HG02885 (cell line): ENCODE data around the gene ALG9.

Experiments
- ATAC-seq: cut with Tn5 transposase; IDR thresholded peaks from one replicate; pipeline ENCODE4 v1.9.1; 2021; ENCODE audit warnings: mild to moderate bottlenecking; ENCODE audit not compliant: unreplicated experiment, poor library complexity

The ALG9 gene, protein sequence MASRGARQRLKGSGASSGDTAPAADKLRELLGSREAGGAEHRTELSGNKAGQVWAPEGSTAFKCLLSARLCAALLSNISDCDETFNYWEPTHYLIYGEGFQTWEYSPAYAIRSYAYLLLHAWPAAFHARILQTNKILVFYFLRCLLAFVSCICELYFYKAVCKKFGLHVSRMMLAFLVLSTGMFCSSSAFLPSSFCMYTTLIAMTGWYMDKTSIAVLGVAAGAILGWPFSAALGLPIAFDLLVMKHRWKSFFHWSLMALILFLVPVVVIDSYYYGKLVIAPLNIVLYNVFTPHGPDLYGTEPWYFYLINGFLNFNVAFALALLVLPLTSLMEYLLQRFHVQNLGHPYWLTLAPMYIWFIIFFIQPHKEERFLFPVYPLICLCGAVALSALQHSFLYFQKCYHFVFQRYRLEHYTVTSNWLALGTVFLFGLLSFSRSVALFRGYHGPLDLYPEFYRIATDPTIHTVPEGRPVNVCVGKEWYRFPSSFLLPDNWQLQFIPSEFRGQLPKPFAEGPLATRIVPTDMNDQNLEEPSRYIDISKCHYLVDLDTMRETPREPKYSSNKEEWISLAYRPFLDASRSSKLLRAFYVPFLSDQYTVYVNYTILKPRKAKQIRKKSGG

DNA sequence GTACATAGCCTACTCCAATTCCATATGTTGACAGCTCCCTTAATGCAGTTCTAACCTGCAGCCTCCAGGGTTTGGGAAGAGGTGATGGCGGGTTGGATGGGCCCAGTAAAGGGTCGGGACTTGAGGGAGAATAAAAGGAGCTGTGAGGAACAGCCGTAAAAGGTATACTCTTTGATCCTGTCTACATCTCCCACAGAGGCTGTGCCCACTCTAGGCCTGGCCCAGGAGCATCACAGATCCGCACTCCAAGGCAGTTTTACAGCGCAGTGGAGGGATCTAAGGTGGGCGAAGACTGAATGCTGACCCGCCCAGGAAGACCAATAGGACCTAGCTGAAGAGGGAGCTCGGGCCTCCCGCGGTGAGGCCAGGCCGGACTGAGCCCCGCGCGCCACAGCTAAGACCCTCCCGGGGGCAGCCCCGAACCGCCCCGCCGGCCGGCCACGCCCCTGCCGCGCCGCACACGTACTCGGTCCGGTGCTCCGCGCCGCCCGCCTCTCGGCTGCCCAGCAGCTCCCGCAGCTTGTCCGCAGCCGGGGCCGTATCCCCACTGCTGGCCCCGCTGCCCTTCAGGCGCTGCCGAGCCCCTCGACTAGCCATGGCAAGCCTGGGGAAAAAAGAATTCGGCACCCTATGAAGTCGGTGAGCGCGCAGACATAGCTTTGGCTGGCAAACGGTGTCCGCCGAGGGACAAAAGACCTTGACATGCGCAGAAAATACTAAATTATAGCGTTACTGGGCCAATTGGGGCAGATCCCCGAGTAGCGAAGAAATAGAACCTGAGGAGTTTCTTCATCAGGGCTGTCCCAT lies at the start of gene ALG9:
TSS of gene ALG9 (minus strand) at position 696 of the 807 bp plus-strand sequence. CDS start at position 597, 99 bp downstream.
- ATAC-seq: peak; percentile 90

DNA sequence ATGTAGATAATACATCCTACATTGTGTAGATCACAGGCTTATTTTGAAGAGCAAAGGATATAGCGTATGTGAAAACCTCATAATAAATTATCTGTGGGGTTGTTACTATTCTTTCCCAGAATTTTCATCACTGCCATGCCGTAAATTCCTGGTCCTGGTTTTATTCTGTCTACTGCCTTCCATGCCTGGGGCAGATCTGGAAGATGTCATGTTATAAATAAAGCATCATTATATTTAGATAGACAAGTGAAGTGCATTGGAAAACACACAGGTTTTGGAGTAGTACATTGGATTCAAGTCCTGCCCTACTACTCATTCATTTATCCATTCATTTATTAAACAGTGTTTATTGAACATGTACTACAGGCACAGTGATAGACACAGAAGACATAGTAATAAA lies 49.5 kb upstream of the ALG9 start:
- no peak for ATAC-seq

DNA sequence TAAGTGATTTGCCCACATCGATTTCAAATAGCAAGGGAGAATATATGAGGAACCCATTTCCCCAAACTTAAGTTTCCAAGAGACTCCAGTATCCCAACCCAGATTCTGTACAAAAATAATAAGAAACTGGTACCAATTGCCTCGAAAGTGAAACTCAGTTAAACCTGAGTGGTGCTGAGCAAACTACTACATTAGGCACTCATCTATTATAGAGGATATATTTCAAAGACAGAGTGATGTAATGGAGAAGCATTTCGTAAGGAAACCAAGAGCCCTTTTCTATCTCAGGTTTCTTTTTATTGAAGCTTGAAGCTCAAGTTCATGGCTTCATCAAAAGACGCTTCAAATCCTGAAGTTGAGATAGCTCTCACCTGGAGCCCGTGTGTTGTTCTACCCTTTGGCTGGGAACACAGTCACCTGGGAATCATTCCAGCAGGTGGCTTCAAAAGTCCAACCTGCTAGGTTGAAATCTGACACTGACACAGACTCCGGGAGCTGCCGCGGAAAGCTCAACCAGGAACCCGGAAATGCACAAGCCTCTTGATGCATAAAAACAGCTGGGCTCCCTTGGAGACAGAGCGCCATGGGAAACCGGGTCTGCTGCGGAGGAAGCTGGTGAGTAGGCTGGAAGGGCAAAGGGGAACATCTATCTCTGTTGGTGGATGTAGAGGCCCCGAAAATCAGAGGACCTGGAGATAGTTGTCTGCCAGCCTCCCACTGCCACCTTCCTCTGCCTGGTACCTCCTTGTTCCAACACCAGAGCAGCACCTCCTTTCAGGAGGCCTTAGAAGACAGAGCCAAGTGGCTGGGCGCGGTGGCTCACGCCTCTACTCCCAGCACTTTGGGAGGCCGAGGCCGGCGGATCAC lies 47.2 kb upstream of the ALG9 start, which contains the start of gene C11orf52:
TSS of gene C11orf52 (plus strand) at position 524 of the 867 bp plus-strand sequence. CDS start at position 584, 60 bp downstream.
- ATAC-seq: no peak

DNA sequence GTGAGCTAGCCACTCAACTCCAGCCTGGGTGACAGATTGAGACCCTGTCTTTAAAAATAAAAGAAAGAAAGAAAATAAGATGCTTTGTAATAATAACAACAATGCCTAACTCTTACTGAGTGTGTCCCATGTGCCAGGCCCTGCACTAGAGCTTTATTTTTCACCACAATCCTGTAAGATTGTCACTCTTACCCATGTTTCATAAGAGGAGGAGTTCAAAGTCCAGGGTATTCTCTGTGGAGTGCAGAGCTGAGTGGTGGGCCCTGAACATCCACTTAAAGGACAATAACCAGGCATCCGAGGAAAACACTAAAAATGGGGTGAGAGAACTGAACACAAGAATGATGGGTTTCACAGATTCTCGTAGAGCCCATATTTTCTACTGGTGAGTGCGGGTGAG lies 46.4 kb upstream of the ALG9 start:
- ATAC-seq: no peak

DNA sequence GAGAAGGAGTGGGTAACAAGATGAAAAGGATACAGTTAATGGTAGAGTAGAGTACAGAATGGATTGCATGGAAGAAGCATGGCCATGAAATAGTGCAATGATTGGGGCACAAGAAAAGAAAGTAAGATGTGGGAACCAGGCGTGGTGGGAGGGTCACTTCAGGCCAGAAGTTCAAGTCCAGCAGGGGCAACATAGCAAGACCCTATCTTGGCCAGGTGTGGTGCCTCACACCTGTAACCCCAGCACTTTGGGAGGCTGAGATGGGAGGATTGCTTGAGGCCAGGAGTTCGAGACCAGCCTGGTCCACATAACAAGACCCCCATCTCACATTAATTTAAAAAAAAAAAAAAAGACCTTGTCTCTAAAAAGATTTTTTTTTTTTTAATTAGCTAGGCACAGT lies 45.9 kb upstream of the ALG9 start:
- no peak for ATAC-seq

DNA sequence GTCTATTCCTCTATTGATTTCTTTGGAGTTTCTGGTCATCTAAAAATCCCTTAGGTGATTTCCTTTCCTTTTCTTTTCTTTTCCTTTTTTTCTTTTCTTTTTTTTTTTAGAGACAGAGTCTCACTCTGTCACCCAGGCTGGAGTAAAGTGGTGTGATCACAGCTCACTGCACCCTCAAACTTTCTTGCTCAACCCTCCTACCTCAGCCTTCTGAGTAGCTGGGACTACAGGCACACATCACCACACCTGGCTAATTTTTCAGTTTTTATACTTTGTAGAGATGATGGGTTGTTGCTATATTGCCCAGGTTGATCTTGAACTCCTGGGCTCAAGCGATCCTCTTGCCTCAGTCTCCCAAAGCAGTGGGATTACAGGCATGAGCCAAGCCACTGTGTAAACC lies 45.4 kb upstream of the ALG9 start:
- no peak for ATAC-seq

DNA sequence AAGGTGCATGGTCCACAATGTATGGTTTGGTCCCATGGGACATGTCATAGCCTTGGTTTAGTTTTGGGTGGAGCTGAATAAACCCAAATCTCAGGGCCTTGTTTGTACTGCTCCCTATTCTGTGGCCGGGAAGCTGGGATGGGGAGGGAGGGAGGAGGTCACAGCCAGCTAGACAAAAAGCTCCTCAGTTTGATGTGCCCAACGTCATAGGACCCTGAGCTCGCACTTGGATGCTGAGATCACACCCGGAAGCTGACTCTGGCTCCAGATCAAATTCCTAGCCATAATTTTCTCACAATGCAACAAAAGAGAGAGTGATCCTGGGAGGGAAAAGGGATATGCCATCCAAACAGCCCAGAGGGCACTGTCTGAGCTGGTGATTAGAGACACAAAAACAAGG lies 42.6 kb upstream of the ALG9 start:
- ATAC-seq: no peak

DNA sequence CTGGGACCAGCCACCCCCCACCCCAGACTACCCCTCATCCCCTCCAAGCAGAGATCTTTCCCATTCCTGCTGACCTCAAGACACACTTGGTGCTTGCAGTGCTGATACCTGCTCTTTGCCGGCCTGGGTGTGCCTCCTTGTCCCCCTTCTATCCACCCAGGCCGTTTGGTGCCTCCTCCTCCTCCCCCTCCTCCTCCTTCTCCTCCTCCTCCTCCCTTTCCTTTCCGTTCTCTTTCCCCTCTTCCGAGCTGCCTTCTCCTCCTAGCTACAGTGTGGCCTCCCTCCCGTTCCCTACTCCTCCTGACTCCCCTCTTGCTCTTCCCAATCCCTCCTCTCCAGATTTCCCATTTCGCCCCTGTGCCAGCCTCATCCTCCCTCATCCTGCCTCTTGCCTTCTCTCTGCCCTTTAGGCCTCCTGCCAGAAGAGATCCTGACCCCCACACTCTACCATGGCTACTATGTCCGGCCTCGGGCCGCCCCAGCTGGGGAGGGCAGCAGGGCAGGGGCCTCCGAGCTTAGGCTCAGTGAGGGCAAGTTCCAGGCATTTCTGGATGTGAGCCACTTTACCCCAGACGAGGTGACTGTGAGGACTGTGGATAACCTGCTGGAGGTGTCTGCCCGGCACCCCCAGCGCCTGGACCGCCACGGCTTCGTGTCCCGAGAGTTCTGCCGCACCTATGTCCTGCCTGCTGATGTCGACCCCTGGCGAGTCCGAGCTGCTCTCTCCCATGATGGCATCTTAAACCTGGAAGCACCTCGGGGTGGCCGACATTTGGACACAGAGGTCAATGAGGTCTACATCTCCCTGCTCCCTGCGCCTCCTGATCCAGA lies 41.9 kb upstream of the ALG9 start:
- no peak for ATAC-seq

DNA sequence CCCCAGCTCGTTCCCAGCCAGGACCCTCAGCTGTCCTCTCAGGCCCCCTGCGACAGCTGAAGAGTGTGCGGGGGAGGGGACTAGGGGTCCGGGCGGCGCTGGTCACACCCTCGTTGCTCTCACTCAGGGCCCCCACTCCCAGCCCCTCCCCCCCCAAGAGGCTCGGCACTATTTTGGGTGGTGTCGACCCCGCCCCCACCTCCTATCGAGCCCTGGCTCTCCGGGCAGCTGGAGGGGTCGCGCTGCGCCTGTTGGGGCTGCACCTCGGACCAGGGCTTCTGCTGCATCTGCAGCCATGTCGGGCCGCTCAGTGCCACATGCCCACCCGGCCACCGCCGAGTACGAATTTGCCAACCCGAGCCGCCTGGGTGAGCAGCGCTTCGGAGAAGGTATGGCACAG lies 41.2 kb upstream of the ALG9 start, which contains the start of gene HSPB2:
TSS of gene HSPB2 (plus strand) at position 200 of the 400 bp plus-strand sequence. CDS start at position 296, 96 bp downstream.
- ATAC-seq: no peak

DNA sequence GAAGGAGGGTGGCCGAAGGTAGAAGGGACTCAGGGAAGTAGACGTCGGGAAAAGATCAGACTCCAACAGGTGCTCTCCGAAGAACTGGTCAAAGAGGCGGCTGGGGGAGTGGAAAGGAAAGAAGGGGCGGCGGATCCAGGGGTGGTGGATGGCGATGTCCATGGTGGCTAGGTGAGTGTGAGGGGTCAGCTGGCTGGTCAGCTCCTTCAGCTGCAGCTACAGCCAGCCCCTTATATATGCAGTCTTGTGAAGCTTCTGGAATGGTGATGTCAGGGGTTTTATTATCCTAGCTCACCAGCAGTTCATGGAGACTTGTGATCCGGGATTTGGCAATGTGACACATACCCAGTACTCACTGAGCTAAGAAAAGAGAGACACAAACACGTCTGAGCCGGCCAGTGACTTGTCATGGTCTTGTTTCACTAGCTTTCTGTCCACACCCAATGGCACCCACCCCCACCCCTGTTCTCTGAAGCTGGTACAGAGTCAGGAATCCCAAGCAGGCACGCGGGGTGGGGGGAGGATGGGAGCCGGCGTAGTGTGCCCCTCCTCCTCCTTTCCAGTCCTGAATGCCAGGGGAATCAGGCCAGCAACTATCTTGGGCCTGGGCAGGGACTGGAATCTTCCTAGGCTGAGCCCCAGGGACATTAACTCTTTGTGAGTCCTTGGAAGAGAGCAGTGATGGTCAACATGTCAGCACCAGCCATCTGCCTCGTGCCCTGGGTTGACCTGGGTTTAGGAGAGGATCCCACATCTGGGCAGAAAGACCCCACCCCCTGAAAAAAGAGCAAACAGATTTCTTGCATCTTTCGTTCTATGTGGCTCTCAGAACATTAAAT lies 40.4 kb upstream of the ALG9 start, which contains the start of gene CRYAB:
TSS of gene CRYAB (minus strand) at position 208 of the 839 bp plus-strand sequence. CDS start at position 162, 46 bp downstream.
- ATAC-seq: no peak

DNA sequence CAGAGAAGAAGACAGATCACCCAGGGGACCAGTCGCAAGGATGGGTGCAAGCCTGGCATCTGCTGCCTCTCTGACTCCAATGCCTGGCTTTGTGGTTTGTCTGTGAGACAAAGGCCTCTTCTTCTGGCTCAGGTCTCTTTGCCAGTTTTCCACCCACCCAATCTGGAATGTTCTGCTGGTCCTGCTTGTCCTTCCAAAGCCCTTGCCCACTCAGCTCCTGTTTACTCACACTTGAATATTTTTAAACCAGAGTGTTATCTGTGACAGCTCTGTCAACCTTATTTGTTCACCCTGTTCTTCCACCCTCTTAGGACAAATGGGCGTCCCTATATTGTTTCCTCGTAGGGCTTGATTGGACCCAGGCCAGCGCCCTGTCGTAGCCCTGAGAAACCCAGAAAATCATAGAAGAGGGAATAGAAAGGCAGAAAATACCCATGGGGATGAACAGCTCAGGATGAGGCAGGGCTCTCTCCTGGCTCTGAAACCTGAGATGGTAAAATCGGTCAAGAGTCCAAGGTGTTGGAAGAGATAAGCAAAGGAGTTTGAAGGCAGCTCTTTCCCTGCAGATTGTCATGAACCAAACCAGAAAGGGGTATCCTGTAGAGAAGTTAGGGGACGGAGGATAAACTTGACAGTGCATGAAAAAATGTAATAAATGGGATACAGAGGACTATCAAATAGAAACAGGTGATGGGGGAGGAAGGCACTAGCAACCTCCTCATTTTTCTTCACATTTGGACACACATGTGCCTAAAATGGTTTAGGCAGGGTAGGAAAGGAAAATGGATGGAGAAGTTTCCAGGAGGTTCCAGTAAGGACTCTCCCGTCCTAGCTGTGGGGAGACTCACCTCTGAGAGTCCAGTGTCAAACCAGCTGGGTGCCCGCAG lies 39.5 kb upstream of the ALG9 start:
- no peak for ATAC-seq

DNA sequence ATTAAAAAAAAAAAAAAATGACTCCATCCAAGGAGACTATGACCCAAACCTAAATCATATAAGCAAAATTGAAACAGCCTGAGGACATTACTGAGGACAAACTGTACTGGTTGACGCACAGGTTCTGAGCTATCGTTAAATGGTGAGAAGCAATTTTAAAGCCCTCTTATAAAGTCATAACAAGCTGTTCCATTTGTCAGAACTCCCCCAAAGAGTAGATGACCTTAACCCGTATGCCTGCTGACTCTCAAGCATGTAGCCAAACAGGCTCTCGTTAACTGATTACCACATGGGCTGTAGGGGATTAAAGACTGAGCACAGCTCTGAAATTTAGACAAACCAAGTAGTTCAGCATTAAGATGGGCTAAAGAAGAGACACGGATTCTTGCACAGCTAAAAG lies 38.0 kb upstream of the ALG9 start:
- no peak for ATAC-seq

DNA sequence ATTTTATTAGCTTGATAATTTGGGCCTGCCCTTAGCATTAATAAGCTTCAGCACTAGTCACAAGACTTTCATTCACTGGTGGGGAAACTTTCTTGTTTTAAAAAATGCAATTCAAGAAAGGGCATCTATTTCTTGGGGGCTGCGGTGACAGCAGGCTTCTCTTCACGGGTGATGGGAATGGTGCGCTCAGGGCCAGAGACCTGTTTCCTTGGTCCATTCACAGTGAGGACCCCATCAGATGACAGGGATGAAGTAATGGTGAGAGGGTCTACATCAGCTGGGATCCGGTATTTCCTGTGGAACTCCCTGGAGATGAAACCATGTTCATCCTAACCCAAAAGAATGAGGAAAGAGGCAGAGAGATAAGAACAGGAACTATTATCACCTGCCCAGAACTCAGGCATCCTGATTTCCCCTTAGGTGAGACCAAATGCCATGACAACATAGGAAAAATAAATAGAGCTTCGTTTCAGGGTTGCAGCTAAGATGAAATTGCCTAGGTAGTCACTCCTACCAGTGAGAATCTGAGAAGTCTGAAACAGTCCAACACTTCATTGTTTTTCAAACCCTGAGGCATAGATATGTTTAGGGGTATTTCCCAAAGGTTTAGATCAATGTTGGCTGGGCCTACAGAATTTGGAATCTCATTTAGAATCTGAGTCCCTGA lies 37.4 kb upstream of the ALG9 start:
- no peak for ATAC-seq

DNA sequence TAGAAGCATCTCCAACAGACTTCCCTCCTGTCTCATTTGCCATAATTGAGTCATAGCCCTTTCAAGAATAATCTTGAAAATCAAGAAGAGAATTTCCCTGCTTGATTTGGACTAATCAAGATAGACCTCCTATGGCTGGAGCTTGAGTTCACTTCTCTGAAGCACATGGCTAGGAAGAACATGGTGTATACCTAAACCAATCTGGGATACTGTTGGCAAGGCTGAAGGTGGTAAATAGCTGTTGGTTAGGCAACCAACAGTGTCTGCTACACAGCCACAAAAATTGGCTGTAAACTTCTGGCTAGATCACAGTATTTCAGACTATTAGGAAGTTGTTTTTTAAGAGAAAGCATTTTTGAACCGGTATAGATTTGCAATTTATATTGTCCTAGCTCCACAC lies 35.3 kb upstream of the ALG9 start:
- no peak for ATAC-seq

DNA sequence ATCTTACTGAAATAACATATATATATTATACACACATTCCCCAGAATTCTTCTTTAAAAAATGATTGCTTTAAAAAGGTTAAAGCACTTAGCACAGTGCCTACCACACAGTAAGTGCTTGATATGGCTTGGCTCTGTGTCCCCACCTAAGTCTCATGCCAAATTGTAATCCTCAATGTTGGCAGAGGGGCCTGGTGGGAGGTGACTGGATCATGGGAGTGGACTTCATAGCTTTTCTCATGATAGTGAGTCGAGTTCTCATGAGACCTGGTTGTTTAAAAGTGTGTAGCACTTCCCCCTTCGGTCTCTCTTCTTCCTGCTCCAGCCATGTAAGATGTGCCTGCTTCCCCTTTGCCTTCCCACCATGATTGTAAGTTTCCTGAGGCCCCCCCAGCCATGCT lies 34.0 kb upstream of the ALG9 start:
- ATAC-seq: no peak

DNA sequence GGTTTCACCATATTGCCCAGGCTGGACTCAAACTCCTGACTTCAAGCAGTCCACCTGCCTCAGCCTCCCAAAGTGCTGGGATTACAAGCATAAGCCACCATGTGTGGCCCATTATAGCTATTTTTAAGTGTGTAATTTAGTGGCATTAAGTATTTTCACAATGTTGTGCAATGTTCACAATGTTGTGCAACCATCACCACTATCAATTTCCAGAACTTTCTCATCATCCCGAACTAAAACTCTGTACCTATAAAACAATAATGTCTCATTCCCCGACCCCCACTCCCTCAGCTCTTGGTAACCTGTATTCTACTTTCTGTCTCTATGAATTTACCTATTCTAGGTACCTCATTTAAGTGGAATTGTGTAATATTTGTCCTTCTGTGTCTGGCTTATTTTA lies 15.5 kb upstream of the ALG9 start:
- ATAC-seq: no peak

DNA sequence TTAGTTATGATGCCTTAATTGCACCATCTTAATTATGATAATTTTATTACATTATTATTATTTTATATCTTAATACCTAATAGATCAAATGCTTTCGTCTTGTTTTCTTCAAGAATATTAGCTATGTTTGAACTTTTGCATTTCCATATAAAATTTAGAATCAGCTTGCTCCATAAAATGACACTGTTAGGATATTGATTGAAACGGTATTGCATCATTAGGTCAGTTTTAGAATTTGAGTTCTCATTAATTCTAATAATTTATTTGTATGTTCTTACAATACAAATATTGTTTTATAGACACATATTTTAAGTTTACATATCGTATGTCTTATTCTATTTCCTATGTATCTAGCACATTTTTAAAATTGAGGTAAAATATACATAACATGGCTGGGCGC lies 14.7 kb upstream of the ALG9 start:
- no peak for ATAC-seq
